Thyroid gland (tissue), 4 donors: ENCODE measurements around the gene UBE2G1. TPM values are rescaled to one million over a fixed set of nuclear protein-coding genes. Genes with fewer than 3 reads are reported as not detected.
"Not testable (repeated sequence)": the region's sequence is repeated elsewhere in the genome, so short reads cannot be mapped to it uniquely, and the experiment has no call there.

Source experiments
- DNase-seq, 2 donors: peaks; one replicate each; pipeline ENCODE4 v3.0.0-alpha.2; 2019
- H3K27ac ChIP-seq, 3 donors: fragments of 200-600 bp; sonication (generic); 1 replicate in 2 of 3; 2 replicates in 1 of 3; pipeline ENCODE4 v1.5.1; 2016 to 2019; ENCODE audit warnings: mild to moderate bottlenecking in 1 of 3, moderate library complexity in 1 of 3
- H3K27me3 ChIP-seq: fragments of 200-600 bp; sonication (generic); one replicate; pipeline ENCODE4 v1.5.1; 2019
- H3K36me3 ChIP-seq, 2 donors: fragments of 200-600 bp; sonication (generic); one replicate each; pipeline ENCODE4 v1.5.1; 2016 to 2019
- H3K4me1 ChIP-seq, 2 donors: fragments of 200-600 bp; sonication (generic); one replicate each; pipeline ENCODE4 v1.5.1; 2017 to 2019
- H3K4me3 ChIP-seq, 3 donors: fragments of 200-600 bp; sonication (generic); replicated peaks in 1 of 3; 1 replicate in 2 of 3; 2 replicates in 1 of 3; pipeline ENCODE4 v1.5.1; 2016; ENCODE audit warnings: mild to moderate bottlenecking in 1 of 3
- H3K9me3 ChIP-seq: fragments of 200-600 bp; sonication (generic); one replicate; pipeline ENCODE4 v1.5.1; 2017
- POLR2A ChIP-seq, 2 donors: fragments of 450-650 bp; IDR thresholded peaks; one replicate each; pipeline ENCODE4 v1.6.1; 2017; ENCODE audit warnings: antibody characterized with exemption in 2 of 2, mild to moderate bottlenecking in 2 of 2, moderate library complexity in 1 of 2
- WGBS, 2 donors: methylation state at CpG; one replicate each; pipeline ENCODE4 v1.1.5; 2017; 5-methylcytosine and 5-hydroxymethylcytosine counted together
- intact Hi-C: fragments of 100-400 bp; cut with DNase I; formaldehyde crosslinking; loops from one replicate; pipeline ENCODE4 v1.15.1; 2023
- total RNA-seq, 4 donors: library from RNA; depleted of rRNA; stranded (reverse); fragments of >200 nt; gene quantifications; one replicate each; pipeline ENCODE4 v1.2.3, GENCODE V29; 2016
- TF ChIP-seq, protein P1 (sequence below), 6 experiments: fragments of 200-600 bp in 3 of 6; fragments of 450-650 bp in 3 of 6; sonication (generic) in 3 of 6; IDR thresholded peaks; one replicate each; pipeline ENCODE4 v1.5.1; 2016 to 2019; ENCODE audit warnings: antibody characterized with exemption in 6 of 6, mild to moderate bottlenecking in 2 of 6, inconsistent platforms in 1 of 6, moderate library complexity in 1 of 6

UBE2G1 gene
- total RNA-seq, 4 donors from 2014 or later: 39.1 to 58.0 (median 49.4) TPM

DNA sequence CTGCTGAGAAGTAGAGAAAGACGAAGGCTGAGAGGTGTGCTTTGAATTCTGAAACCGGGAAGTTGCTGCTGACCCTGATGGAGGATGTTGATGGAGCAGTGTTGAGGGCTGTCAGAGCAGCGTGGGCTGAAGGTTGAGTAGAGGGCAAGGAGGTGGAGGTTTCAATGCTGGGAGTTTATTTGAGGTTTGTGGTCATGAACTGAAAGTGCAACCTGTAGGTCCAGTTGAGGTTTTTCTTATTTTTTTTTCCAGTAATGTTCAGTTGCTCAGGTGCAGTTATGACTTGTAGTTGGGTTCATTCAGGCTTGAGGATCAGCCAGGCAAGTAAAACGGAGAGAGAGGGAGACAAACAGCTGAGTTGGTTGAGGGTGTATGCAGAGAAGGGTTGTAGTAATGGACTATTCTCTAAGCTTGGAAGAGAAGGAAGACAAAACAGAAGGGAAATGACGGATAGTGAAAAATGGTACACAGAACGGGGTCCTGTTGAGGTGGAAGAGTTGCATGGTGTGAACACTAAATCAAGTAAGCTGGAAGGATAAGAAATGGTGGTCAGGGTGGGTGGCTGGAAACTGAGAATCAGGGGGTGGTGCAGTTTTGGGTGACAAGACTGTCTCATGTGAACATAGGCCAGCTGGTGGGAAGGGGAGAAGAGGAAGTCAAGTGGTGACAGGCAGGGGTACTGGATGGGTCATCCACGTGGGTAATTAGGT is 8.7 kb upstream of the UBE2G1 start:
- no peak for DNase-seq
- WGBS, 2 donors: 67 to 73% methylated on average over 7 of the region's 7 CpGs
- Histone ChIP-seq H3K4me1 (no peaks in the 10 kb centered on the region), H3K9me3 (no peaks in the 10 kb centered on the region), H3K36me3 (no peaks in the 10 kb centered on the region), H3K4me3 (no peak overlapping the region), H3K27me3 (no peaks in the 10 kb centered on the region), H3K27ac (no peak overlapping the region)
- intact Hi-C loops: no loop called here
- TF ChIP-seq, protein P1, sequence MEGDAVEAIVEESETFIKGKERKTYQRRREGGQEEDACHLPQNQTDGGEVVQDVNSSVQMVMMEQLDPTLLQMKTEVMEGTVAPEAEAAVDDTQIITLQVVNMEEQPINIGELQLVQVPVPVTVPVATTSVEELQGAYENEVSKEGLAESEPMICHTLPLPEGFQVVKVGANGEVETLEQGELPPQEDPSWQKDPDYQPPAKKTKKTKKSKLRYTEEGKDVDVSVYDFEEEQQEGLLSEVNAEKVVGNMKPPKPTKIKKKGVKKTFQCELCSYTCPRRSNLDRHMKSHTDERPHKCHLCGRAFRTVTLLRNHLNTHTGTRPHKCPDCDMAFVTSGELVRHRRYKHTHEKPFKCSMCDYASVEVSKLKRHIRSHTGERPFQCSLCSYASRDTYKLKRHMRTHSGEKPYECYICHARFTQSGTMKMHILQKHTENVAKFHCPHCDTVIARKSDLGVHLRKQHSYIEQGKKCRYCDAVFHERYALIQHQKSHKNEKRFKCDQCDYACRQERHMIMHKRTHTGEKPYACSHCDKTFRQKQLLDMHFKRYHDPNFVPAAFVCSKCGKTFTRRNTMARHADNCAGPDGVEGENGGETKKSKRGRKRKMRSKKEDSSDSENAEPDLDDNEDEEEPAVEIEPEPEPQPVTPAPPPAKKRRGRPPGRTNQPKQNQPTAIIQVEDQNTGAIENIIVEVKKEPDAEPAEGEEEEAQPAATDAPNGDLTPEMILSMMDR (IDR thresholded peaks at IDR 0.05): no peak
- no peak for TF ChIP-seq POLR2A (IDR thresholded peaks at IDR 0.05)

- intact Hi-C loops: loop anchor here (5.0 kb wide), 1 partner anchor 227 kb away; the partner anchor contains the start of genes CYB5D2 and ZZEF1
- Histone ChIP-seq H3K27me3 (no peaks in the 10 kb centered on the region), H3K27ac (no peak overlapping the region), H3K4me1 (peaks cover 3 to 4% of the 10 kb centered on the region in 2 donors), H3K9me3 (no peaks in the 10 kb centered on the region), H3K4me3 (no peak overlapping the region), H3K36me3 (no peaks in the 10 kb centered on the region)
- no peak for DNase-seq
- TF ChIP-seq, protein P1 (IDR thresholded peaks at IDR 0.05): no peak
- no peak for TF ChIP-seq POLR2A (IDR thresholded peaks at IDR 0.05)
- 90 to 91% methylated on average over 16 of the region's 16 CpGs for WGBS, 2 donors
These were observed 3.2 kb upstream of the UBE2G1 start for GRCh38 chr17:4369557-4370230.

DNA sequence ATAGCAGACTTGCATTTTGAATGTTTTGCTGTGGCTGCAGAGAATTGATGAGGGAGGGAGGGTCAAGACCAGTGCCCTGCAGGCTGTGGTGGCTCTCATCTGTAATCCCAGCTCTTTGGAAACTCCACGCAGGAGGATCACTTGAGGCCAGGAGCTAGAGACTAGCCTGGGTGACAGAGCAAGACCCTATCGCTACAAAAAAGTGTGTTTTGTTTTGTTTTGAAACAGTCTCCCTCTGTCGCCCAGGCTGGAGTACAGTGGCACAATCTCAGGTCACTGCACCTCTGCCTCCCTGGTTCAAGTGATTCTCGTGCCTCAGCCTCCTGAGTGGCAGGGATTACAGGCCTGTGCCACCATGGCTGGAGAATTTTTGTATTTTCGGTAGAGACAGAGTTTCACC is 1.9 kb upstream of the UBE2G1 start:
- DNase-seq: no peak
- Histone ChIP-seq H3K36me3 (no peaks in the 10 kb centered on the region), H3K9me3 (no peaks in the 10 kb centered on the region), H3K27ac (no peak overlapping the region), H3K4me1 (peaks cover 8% of the 10 kb centered on the region in 2 donors), H3K27me3 (no peaks in the 10 kb centered on the region), H3K4me3 (no peak overlapping the region)
- intact Hi-C loops: loop anchor here (5.0 kb wide), 1 partner anchor 226 kb away; the partner anchor contains the start of genes CYB5D2 and ZZEF1
- TF ChIP-seq, protein P1 (IDR thresholded peaks at IDR 0.05): no peak
- TF ChIP-seq POLR2A (IDR thresholded peaks at IDR 0.05): no peak
- WGBS, 2 donors: 82 to 85% methylated on average over 5 of the region's 5 CpGs

- not testable (repeated sequence) for DNase-seq, H3K4me1 ChIP-seq, H3K4me3 ChIP-seq, H3K27me3 ChIP-seq, H3K36me3 ChIP-seq, H3K9me3 ChIP-seq
- 93 to 94% methylated on average over 10 of the region's 10 CpGs for WGBS, 2 donors
- H3K27ac ChIP-seq: peak overlapping the region in 2 of 3 donors; percentile 90 to 91
- intact Hi-C loops: loop anchor here (5.0 kb wide), 1 partner anchor 225 kb away; the partner anchor contains the start of genes CYB5D2 and ZZEF1
These were observed 702 bp upstream of the UBE2G1 start for GRCh38 chr17:4367177-4367576.

- no CpG with 5 or more reads among the region's 82 CpGs for WGBS, 2 donors
These were observed 698 bp downstream of the UBE2G1 start for GRCh38 chr17:4365628-4366326.

More at GRCh38 chr17:4365628-4366326, 698 bp downstream of the UBE2G1 start:
- intact Hi-C loops: loop anchor here (5.0 kb wide), 1 partner anchor 223 kb away; the partner anchor contains the start of genes CYB5D2 and ZZEF1
- no peaks in the 10 kb centered on the region for H3K36me3 ChIP-seq
- no peaks in the 10 kb centered on the region for H3K9me3 ChIP-seq
- H3K27ac ChIP-seq: peak overlapping the region; percentile 83 to 91 (median 90)
- H3K27me3 ChIP-seq: no peaks in the 10 kb centered on the region
- H3K4me3 ChIP-seq: peak overlapping the region; percentile 94 to 97 (median 97)
- H3K4me1 ChIP-seq: peaks cover 8% of the 10 kb centered on the region in 2 donors
- DNase-seq: peak; percentile 19 to 50
- TF ChIP-seq, protein P1 (IDR thresholded peaks at IDR 0.05): no peak
- no peak for TF ChIP-seq POLR2A (IDR thresholded peaks at IDR 0.05)
